Neural progenitor cell (in vitro differentiated cells): ENCODE results near the gene SCN7A.
A peak's percentile ranks its signal among the peaks of the same experiment; 100 is the strongest.

Source experiments
- EZH2 ChIP-seq: fragments of 200-600 bp; sonication (generic); IDR thresholded peaks from 2 replicates; pipeline ENCODE4 v1.6.1; 2017; ENCODE audit warnings: antibody characterized with exemption, mild to moderate bottlenecking, moderate library complexity
- TF ChIP-seq, protein P1 (sequence below): fragments of 200-600 bp; sonication (generic); IDR thresholded peaks from 2 replicates; pipeline ENCODE4 v1.5.1; 2017; ENCODE audit warnings: antibody characterized with exemption, mild to moderate bottlenecking

GRCh38 chr2:166376488-166376828 is 117.6 kb downstream of the SCN7A start:
- TF ChIP-seq, protein P1, sequence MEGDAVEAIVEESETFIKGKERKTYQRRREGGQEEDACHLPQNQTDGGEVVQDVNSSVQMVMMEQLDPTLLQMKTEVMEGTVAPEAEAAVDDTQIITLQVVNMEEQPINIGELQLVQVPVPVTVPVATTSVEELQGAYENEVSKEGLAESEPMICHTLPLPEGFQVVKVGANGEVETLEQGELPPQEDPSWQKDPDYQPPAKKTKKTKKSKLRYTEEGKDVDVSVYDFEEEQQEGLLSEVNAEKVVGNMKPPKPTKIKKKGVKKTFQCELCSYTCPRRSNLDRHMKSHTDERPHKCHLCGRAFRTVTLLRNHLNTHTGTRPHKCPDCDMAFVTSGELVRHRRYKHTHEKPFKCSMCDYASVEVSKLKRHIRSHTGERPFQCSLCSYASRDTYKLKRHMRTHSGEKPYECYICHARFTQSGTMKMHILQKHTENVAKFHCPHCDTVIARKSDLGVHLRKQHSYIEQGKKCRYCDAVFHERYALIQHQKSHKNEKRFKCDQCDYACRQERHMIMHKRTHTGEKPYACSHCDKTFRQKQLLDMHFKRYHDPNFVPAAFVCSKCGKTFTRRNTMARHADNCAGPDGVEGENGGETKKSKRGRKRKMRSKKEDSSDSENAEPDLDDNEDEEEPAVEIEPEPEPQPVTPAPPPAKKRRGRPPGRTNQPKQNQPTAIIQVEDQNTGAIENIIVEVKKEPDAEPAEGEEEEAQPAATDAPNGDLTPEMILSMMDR, result no peak
- TF ChIP-seq EZH2, result peak; percentile 24
